Omental fat pad (tissue), 4 donors: ENCODE results near the gene TLE5. TPM values are rescaled to one million over a fixed set of nuclear protein-coding genes. Genes with fewer than 3 reads are reported as not detected.

ENCODE experiments used
- ATAC-seq: fragments of 150-250 bp; one replicate; pipeline ENCODE4 v1.9.1; 2016; ENCODE audit warnings: mild to moderate bottlenecking, moderate library complexity; ENCODE audit not compliant: low FRiP score
- DNase-seq: peaks from one replicate; pipeline ENCODE4 v3.0.0-alpha.2; 2019; ENCODE audit warnings: low spot score
- CTCF ChIP-seq, 3 donors: fragments of 450-650 bp; IDR thresholded peaks; one replicate each; pipeline ENCODE4 v1.5.1; 2016 to 2017; ENCODE audit warnings: antibody characterized with exemption in 3 of 3, mild to moderate bottlenecking in 3 of 3, moderate library complexity in 2 of 3
- total RNA-seq, 4 donors: library from RNA; depleted of rRNA; stranded (reverse); fragments of >200 nt; gene quantifications; one replicate each; pipeline ENCODE4 v1.1.0, GENCODE V29; 2016

The TLE5 gene
- total RNA-seq, 4 donors from 2014 or later: 226 to 340 (median 261) TPM

DNA sequence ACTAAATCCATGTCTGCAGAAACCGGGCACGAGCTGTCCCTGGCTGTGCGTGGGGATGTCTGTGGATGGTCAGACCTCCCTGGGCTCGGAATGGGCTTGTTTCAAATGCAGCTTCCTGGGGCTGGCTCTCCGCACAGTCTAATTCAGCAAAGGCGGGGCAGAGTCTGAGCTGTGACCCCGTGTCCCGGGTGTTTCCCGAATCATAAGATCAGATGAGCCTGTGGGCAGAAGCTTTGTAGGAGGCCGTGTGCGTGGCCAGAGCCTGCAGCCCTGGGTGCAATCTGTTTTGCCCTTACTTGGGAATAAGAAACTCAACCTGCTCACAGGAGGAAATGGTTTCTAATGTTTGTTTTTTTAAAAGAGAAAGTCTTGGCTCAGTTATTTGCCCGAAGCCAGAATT lies 18.0 kb upstream of the TLE5 start:
- TF ChIP-seq CTCF (IDR thresholded peaks at IDR 0.05): no peak
- ATAC-seq (no peak), DNase-seq (no peak)

- no peak for TF ChIP-seq CTCF (IDR thresholded peaks at IDR 0.05)
- DNase-seq: no peak
- no peak for ATAC-seq
Measured at GRCh38 chr19:3079578-3079977, 17.3 kb upstream of the TLE5 start.

DNA sequence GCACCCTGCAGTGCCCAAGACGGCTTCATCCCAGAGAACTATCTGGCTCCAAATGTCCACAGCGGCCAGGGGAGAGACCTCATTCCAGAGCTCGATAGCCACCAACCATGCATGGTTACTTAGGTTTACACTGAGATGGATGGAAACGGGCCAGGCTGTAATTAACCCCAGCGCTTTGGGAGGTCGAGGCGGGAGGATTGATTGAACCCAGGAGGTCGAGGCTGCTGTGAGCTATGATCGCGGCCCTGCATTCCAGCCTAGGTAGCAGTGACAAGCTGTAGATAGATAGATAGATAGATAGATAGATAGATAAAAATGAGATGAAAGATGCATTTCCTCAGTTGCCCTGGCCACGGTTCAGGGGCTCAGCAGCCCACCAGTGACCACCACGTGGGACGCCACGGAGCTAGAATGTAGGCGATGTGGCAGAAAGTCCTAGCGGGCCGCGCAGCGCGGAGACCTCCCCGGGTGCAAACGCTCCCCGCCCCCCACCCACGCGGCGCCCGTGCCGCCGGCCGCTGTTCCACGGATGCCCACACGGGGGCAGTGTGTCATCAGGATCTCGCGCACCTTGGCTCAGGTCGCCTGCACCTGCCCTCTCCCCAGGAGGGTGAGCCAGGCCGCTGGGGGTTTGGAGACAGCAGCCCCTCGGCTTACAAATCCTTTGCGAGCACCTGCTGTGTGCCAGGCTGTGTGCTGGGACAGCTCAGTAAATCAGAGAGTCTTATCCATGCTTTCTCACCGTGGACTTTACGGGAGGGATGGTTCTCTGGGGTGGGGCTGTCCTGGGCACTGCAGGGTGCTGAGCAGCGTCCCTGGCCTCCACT lies 13.5 kb upstream of the TLE5 start:
- DNase-seq: peak; percentile 60
- peak in 2 of 3 donors; percentile 41 to 80 for TF ChIP-seq CTCF (IDR thresholded peaks at IDR 0.05)
- peak; percentile 43 for ATAC-seq

DNA sequence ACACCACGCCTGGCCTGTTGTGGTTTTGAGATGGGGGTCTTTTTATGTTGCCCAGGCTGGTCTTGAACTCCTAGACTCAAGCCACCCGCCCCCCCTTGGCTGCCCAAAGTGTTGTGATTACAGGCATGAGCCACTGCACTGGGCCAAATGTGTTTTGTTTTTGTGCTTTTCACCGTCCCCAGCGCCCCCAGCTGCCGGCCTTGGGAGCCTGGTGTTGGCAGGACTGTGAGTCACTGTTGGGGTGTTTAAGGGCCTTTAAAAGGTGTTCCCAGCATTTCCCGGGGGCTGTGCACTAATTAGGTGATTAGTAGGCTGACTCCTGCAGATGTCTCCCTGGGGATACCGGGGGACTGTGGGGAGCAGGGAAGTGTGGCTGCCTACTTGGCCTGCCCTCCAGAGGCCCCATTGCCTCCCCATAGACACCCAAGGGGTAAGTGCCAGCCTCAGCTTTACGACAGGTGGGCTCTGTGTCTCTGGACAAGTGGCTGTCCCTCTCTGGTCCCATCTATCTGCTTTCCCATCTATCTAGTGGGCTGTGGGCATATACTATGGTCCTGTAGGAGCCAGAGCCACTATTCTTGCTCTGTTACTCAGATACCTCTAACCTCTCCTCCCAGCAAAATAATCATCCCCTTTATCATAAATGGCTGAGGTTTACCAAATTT lies 11.8 kb upstream of the TLE5 start:
- no peak for DNase-seq
- ATAC-seq: no peak
- TF ChIP-seq CTCF (IDR thresholded peaks at IDR 0.05): no peak

DNA sequence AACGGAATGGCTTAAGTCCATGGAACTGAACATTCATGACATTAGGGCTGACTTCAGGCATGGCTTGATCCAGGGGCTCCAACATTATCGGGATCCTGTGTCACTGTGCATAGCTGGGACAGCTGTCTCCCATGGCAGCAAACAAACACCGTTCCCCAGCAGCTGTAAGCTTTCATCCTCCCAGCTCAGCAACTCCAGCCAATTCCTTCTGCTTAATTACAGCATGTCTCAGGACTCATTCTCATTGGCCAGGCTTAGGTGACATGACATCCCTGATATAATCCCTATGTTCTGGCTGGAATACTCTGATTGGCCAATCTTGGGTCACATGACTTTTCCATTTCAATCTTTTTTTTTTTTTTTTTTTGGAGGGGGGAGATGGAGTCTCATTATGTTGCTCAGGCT lies 10.9 kb upstream of the TLE5 start:
- no peak for DNase-seq
- no peak for TF ChIP-seq CTCF (IDR thresholded peaks at IDR 0.05)
- ATAC-seq: no peak

DNA sequence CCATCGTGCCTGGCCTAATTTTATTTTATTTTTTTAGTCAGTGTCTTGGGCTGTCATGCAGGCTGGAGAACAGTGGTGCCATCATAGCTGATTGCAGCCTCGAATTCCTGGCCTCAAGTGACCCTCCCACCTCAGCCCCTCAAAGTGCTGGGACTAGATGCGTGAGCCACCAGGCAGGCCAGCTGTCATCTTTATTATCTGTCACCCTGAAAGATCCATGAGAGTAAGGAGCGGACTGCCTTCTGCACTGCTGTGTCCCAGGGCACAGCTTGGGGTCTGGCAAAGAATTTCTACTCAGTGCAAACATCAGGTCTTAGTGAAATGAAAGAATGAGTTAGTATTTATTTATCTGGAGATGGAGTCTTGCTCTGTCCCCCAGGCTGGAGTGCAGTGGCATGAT lies 9.5 kb upstream of the TLE5 start:
- ATAC-seq: no peak
- no peak for TF ChIP-seq CTCF (IDR thresholded peaks at IDR 0.05)
- DNase-seq: no peak

DNA sequence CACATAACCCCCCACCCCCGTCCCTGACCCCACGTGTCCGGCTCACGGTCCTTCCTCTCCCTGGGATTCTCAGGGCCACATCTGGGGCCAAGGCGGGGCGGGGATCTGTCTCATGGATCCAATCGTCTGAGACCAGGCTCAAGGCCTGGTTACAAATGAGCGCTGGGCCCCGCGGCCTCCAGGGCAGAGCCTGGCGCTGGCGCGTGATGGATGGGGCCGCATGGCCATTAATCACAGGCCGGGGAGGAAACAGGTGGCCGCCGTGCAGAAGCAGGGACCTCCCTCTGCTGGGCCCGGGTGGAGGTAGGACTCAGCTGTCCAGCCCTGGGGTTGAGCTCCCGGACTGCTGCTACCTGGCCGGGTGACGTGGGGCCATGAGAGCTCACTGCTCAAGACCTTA lies 5.8 kb upstream of the TLE5 start:
- TF ChIP-seq CTCF (IDR thresholded peaks at IDR 0.05): no peak
- no peak for DNase-seq
- ATAC-seq: no peak
